GM19463 (cell line): Measurements from ENCODE around the gene RTN4IP1.

ENCODE experiments used
- ATAC-seq: cut with Tn5 transposase; IDR thresholded peaks from one replicate; pipeline ENCODE4 v1.9.1; 2021; ENCODE audit warnings: mild to moderate bottlenecking, moderate library complexity; ENCODE audit not compliant: unreplicated experiment

Gene RTN4IP1

GRCh38 chr6:106629103-106629858, at the start of gene RTN4IP1, which contains the start of gene QRSL1:
TSS of gene RTN4IP1 (minus strand) at chr6:106629498. CDS start at chr6:106629021, 477 bp downstream.
TSS of gene QRSL1 (plus strand) at chr6:106629578. CDS start at chr6:106629682, 104 bp downstream.
- peak; percentile 76 for ATAC-seq

- no peak for ATAC-seq
These were observed 48.0 kb upstream of the RTN4IP1 start for GRCh38 chr6:106677282-106677681.

- ATAC-seq = no peak
These were observed 45.4 kb upstream of the RTN4IP1 start for GRCh38 chr6:106674541-106675229.

GRCh38 chr6:106671651-106672050, 42.4 kb upstream of the RTN4IP1 start:
- no peak for ATAC-seq

GRCh38 chr6:106670236-106670635, 40.9 kb upstream of the RTN4IP1 start:
- ATAC-seq = no peak

- no peak for ATAC-seq
These were observed 37.7 kb upstream of the RTN4IP1 start for GRCh38 chr6:106667022-106667402.

- peak; percentile 98 for ATAC-seq
These were observed 37.2 kb upstream of the RTN4IP1 start for GRCh38 chr6:106666282-106667021.

GRCh38 chr6:106662458-106662857, 33.2 kb upstream of the RTN4IP1 start:
- no peak for ATAC-seq

GRCh38 chr6:106659859-106660258, 30.6 kb upstream of the RTN4IP1 start:
- no peak for ATAC-seq

GRCh38 chr6:106658469-106658868, 29.2 kb upstream of the RTN4IP1 start:
- ATAC-seq = no peak

- ATAC-seq = peak; percentile 69
These were observed 19.5 kb upstream of the RTN4IP1 start for GRCh38 chr6:106648651-106649308.

- ATAC-seq = no peak
These were observed 13.8 kb upstream of the RTN4IP1 start for GRCh38 chr6:106643061-106643460.

GRCh38 chr6:106642476-106642875, 13.2 kb upstream of the RTN4IP1 start:
- ATAC-seq = no peak

GRCh38 chr6:106639812-106640211, 10.5 kb upstream of the RTN4IP1 start:
- no peak for ATAC-seq

GRCh38 chr6:106637717-106638341, 8.5 kb upstream of the RTN4IP1 start:
- peak; percentile 68 for ATAC-seq

GRCh38 chr6:106637051-106637716, 7.9 kb upstream of the RTN4IP1 start:
- ATAC-seq = peak; percentile 21

- no peak for ATAC-seq
These were observed 5.3 kb upstream of the RTN4IP1 start for GRCh38 chr6:106634565-106634964.

GRCh38 chr6:106631346-106631745, 2.0 kb upstream of the RTN4IP1 start:
- no peak for ATAC-seq

GRCh38 chr6:106630366-106630765, 1.1 kb upstream of the RTN4IP1 start:
- no peak for ATAC-seq

GRCh38 chr6:106629859-106630163, 513 bp upstream of the RTN4IP1 start:
- ATAC-seq = no peak
